ENCODE results near the gene TRIM8.

The TRIM8 gene

DNA sequence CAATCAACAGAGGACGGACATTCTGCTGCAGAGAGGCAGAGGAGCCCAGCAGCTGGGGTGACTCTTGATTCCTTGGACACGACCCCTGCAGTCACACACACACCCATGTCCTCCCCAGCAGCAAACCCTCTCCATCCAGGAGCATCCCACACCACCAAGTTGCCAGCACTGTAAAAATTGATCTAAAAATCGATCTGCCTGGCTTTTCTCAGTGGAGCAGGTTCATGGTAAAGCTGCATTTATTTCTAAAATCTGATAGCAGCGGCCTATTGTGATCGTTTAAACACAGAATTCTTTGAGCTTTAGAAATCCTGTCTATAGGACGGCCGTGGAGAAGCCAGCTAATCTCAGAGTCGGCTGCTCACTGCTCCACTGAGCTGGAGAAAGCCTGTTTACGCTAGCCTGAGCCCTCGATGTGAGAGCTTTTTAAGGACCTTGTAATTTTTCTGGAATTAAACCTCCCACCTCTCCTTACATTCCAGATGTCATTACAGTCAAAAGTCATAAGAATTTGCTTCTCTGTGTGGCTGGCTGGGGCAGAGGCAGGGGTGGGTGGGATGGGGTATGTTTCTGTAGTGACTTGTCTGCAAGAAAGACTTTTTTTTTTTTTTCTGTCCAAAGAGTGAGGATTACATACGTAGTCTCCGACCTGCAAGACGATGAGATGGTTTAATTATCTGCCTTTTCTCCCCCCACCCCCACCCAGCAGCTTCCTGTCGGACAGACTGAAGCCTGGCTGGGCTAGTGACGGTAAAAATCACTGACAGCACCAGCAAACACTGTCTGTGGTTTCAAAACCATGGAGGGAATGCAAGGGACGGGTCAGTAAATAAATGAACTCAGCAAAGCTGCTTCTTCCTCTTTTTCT, 31.6 kb downstream of the TRIM8 start:
- no peaks in the 10 kb centered on the region for H3K27me3 ChIP-seq (ENCODE audit: control insufficient read depth in 5 of 5, insufficient read depth in 4 of 5, low read length in 5 of 5)
- no peaks in the 10 kb centered on the region for H3K9me3 ChIP-seq (ENCODE audit: control insufficient read depth in 5 of 5, low read length in 5 of 5)

DNA sequence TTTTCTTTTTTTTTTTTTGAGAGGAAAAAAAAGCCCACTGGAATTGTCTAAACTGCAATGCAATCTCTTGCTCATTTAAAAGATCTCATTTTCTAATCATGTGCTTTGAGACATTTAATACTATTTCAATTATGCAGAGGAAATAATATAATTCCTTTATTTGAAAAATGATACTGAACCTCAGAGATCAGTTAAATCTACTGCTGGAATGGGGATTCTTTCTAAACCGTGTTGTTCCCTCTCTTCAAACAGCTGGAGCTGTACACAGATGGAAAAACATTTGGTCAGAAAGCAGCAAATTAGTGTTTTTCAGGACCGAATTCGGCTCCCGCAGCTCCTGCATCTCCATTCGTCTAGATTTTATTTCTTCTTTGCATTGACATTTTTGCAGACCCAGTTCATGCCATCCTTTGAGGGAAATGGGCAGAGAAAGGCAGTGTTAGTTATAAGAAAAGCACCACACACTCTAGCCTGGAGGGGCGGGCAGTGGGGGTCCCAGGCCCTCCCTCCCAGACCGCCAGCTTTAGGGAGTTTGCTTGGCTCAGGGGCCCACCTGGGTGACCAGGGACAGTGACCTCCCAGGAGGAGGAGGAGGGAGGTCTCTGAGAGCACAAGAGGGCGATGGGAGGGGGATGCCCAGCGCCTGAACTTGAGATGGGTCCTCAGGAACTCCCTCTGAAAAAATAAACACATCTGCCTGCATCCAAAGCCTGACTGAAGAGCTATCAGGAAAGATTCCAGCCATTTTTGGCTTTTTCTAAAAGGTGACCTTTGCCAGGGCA, 32.4 kb downstream of the TRIM8 start:
- Histone ChIP-seq H3K4me1 (ENCODE audit: control insufficient read depth in 5 of 5, insufficient read depth in 5 of 5, low read length in 5 of 5) (peaks cover 10 to 54% (median 37%) of the 10 kb centered on the region in 5 donors), H3K36me3 (ENCODE audit: control insufficient read depth in 5 of 5, insufficient read depth in 5 of 5, low read length in 5 of 5) (peaks cover 0 to 5% (median 0%) of the 10 kb centered on the region in 5 donors), H3K9me3 (ENCODE audit: control insufficient read depth in 5 of 5, low read length in 5 of 5) (no peaks in the 10 kb centered on the region), H3K9ac (ENCODE audit: low read length in 5 of 5) (no peak overlapping the region), H3K27me3 (ENCODE audit: control insufficient read depth in 5 of 5, insufficient read depth in 4 of 5, low read length in 5 of 5) (no peaks in the 10 kb centered on the region), H3K4me3 (ENCODE audit: low read depth in 1 of 5, low read length in 5 of 5) (no peak overlapping the region), H3K27ac (ENCODE audit: low read depth, low read length) (no peak overlapping the region)

More for the DNA sequence above, 31.6 kb downstream of the TRIM8 start:
- H3K4me3 ChIP-seq (ENCODE audit: low read depth in 1 of 5, low read length in 5 of 5), result no peak overlapping the region
- peaks cover 10 to 54% (median 37%) of the 10 kb centered on the region in 5 donors for H3K4me1 ChIP-seq (ENCODE audit: control insufficient read depth in 5 of 5, insufficient read depth in 5 of 5, low read length in 5 of 5)
- H3K9ac ChIP-seq (ENCODE audit: low read length in 5 of 5), result no peak overlapping the region
- H3K36me3 ChIP-seq (ENCODE audit: control insufficient read depth in 5 of 5, insufficient read depth in 5 of 5, low read length in 5 of 5), result no peaks in the 10 kb centered on the region
- no peak overlapping the region for H3K27ac ChIP-seq (ENCODE audit: low read depth, low read length)

DNA sequence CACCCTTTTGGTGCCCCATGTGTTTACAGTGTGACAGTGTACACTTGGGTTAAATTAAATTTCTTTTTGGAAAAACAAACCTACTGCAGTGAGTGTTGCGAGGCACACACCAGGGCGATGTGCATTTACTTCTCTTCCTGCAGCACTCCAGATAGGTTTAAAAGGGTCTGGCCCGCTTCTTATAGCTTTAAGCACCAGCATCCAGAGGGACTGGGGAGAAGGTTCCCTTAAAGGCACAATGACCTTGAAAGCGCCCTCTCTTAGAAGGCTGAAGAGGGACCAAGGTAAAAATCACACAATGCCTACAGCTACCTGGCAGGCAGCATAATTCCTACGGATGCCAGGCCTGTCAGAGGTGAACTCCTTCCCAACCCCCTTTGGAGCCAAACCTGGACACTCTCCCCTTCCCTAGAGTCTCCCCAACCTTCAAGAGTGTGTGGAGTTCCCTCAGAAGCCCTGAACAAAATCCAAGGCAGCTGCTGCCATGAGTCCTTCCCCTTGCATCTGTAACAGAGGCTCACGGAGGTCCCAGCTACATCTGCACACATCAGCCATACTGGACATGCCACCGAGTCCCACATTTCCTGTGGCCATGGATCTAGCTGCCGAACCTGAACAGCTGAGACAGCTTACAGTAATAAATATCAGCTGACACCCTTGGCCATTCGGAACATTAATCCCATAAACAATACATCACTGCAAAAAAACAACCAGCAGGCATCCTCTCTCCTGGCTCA, 33.2 kb downstream of the TRIM8 start:
- H3K36me3 ChIP-seq (ENCODE audit: control insufficient read depth in 5 of 5, insufficient read depth in 5 of 5, low read length in 5 of 5), result peaks cover 0 to 11% (median 5%) of the 10 kb centered on the region in 5 donors
- no peak overlapping the region for H3K4me3 ChIP-seq (ENCODE audit: low read depth in 1 of 5, low read length in 5 of 5)
- no peaks in the 10 kb centered on the region for H3K27me3 ChIP-seq (ENCODE audit: control insufficient read depth in 5 of 5, insufficient read depth in 4 of 5, low read length in 5 of 5)
- H3K27ac ChIP-seq (ENCODE audit: low read depth, low read length), result no peak overlapping the region
- H3K9ac ChIP-seq (ENCODE audit: low read length in 5 of 5), result no peak overlapping the region
- peaks cover 10 to 54% (median 37%) of the 10 kb centered on the region in 5 donors for H3K4me1 ChIP-seq (ENCODE audit: control insufficient read depth in 5 of 5, insufficient read depth in 5 of 5, low read length in 5 of 5)
- H3K9me3 ChIP-seq (ENCODE audit: control insufficient read depth in 5 of 5, low read length in 5 of 5), result no peaks in the 10 kb centered on the region

DNA sequence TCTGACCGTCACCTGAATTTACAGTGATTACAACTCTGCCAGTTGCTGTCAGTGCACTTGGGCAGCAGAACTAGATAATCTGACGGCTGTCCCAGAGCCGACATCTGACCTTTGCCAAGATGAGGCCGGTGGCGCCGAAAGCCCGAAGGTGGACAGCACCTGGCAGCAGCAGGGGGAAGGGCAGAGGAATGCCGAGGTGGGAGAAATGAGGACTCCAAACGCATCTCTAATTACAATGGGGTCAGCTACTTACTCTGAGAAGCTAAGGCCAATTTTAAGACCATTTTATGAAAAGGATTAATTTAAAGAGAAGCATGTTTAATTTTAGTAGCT, 33.8 kb downstream of the TRIM8 start:
- H3K4me1 ChIP-seq (ENCODE audit: control insufficient read depth in 5 of 5, insufficient read depth in 5 of 5, low read length in 5 of 5), result peaks cover 10 to 50% (median 37%) of the 10 kb centered on the region in 5 donors

DNA sequence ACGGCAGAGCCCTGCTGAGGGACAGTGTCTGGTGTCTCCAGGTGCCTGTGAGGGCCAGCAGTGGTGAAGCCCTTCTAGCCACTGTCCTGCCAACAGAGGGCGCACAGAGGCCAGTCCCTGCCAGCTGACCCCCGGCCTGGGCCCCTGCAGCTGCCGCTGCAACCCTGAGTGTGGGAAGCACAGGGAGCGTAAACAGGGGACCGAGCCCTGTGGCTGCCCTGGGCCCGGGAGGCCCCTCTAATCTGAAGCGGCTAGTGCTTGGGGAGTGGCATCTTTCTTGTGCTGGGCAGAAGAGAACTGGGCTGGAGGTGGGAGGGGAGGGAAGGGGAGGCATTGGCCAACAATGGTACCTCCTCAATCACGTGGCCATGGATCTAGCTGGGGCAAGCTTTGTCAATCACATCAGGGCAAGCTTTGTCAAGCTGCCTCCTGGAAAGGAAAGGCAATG, 34.6 kb downstream of the TRIM8 start:
- H3K4me3 ChIP-seq (ENCODE audit: low read depth in 1 of 5, low read length in 5 of 5), result peak overlapping the region in 2 of 5 donors; percentile 12 to 51
- peaks cover 0 to 11% (median 5%) of the 10 kb centered on the region in 5 donors for H3K36me3 ChIP-seq (ENCODE audit: control insufficient read depth in 5 of 5, insufficient read depth in 5 of 5, low read length in 5 of 5)
- no peak overlapping the region for H3K27ac ChIP-seq (ENCODE audit: low read depth, low read length)
- no peaks in the 10 kb centered on the region for H3K9me3 ChIP-seq (ENCODE audit: control insufficient read depth in 5 of 5, low read length in 5 of 5)
- H3K27me3 ChIP-seq (ENCODE audit: control insufficient read depth in 5 of 5, insufficient read depth in 4 of 5, low read length in 5 of 5), result no peaks in the 10 kb centered on the region
- H3K9ac ChIP-seq (ENCODE audit: low read length in 5 of 5), result peak overlapping the region in 1 of 5 donors; percentile 17
- peaks cover 8 to 41% (median 28%) of the 10 kb centered on the region in 5 donors for H3K4me1 ChIP-seq (ENCODE audit: control insufficient read depth in 5 of 5, insufficient read depth in 5 of 5, low read length in 5 of 5)

More for the DNA sequence above, 33.8 kb downstream of the TRIM8 start:
- H3K27ac ChIP-seq (ENCODE audit: low read depth, low read length), result no peak overlapping the region
- H3K4me3 ChIP-seq (ENCODE audit: low read depth in 1 of 5, low read length in 5 of 5), result no peak overlapping the region
- no peak overlapping the region for H3K9ac ChIP-seq (ENCODE audit: low read length in 5 of 5)
- H3K36me3 ChIP-seq (ENCODE audit: control insufficient read depth in 5 of 5, insufficient read depth in 5 of 5, low read length in 5 of 5), result peaks cover 0 to 11% (median 5%) of the 10 kb centered on the region in 5 donors
- H3K9me3 ChIP-seq (ENCODE audit: control insufficient read depth in 5 of 5, low read length in 5 of 5), result no peaks in the 10 kb centered on the region
- no peaks in the 10 kb centered on the region for H3K27me3 ChIP-seq (ENCODE audit: control insufficient read depth in 5 of 5, insufficient read depth in 4 of 5, low read length in 5 of 5)

DNA sequence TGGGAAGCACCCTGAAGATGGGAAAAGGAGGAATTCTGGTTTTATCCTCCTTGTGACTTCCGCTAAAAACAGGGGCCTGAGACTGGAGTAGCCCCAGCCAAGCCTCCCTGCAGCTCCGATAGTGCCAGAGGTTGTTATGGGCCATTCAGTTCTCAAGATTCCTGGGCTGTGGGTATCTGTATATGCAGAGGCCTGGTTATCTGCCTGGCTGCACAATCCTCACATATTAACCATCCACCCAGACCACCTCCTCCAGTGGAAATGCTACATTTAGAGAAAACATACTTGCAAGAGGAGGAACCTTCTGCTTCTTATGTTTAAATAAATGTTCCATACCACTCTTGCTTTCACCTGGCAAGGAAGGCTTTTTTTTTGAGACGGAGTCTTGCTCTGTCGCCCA, 35.3 kb downstream of the TRIM8 start:
- Histone ChIP-seq H3K4me3 (ENCODE audit: low read depth in 1 of 5, low read length in 5 of 5) (no peak overlapping the region), H3K4me1 (ENCODE audit: control insufficient read depth in 5 of 5, insufficient read depth in 5 of 5, low read length in 5 of 5) (peaks cover 2 to 34% (median 21%) of the 10 kb centered on the region in 5 donors), H3K9me3 (ENCODE audit: control insufficient read depth in 5 of 5, low read length in 5 of 5) (no peaks in the 10 kb centered on the region), H3K9ac (ENCODE audit: low read length in 5 of 5) (no peak overlapping the region), H3K27me3 (ENCODE audit: control insufficient read depth in 5 of 5, insufficient read depth in 4 of 5, low read length in 5 of 5) (no peaks in the 10 kb centered on the region), H3K36me3 (ENCODE audit: control insufficient read depth in 5 of 5, insufficient read depth in 5 of 5, low read length in 5 of 5) (peaks cover 0 to 11% (median 5%) of the 10 kb centered on the region in 5 donors), H3K27ac (ENCODE audit: low read depth, low read length) (no peak overlapping the region)

DNA sequence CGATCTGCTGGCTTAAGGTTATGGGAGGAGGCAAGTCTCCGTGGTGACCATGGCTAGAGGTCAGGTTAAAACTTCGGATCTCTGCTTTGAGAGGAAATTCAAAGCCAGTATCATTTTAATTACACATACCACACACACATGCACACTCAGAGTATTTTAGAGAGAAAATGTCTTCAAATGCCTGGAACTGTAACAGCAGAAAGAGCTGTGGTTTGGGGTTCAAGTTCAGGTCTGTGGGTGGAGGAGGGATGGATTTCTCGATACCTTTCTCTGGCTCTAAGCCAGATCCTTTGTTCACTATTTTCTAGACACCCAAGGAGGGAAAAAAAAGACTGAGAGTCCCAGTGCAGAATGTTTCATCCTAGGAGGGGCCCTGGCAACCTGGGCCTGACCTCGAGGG, 37.4 kb downstream of the TRIM8 start:
- no peaks in the 10 kb centered on the region for H3K9me3 ChIP-seq (ENCODE audit: control insufficient read depth in 5 of 5, low read length in 5 of 5)
- no peak overlapping the region for H3K27ac ChIP-seq (ENCODE audit: low read depth, low read length)
- H3K4me1 ChIP-seq (ENCODE audit: control insufficient read depth in 5 of 5, insufficient read depth in 5 of 5, low read length in 5 of 5), result peaks cover 0 to 17% (median 5%) of the 10 kb centered on the region in 5 donors
- H3K4me3 ChIP-seq (ENCODE audit: low read depth in 1 of 5, low read length in 5 of 5), result no peak overlapping the region
- no peak overlapping the region for H3K9ac ChIP-seq (ENCODE audit: low read length in 5 of 5)
- H3K36me3 ChIP-seq (ENCODE audit: control insufficient read depth in 5 of 5, insufficient read depth in 5 of 5, low read length in 5 of 5), result peaks cover 0 to 18% (median 11%) of the 10 kb centered on the region in 5 donors
- no peaks in the 10 kb centered on the region for H3K27me3 ChIP-seq (ENCODE audit: control insufficient read depth in 5 of 5, insufficient read depth in 4 of 5, low read length in 5 of 5)

DNA sequence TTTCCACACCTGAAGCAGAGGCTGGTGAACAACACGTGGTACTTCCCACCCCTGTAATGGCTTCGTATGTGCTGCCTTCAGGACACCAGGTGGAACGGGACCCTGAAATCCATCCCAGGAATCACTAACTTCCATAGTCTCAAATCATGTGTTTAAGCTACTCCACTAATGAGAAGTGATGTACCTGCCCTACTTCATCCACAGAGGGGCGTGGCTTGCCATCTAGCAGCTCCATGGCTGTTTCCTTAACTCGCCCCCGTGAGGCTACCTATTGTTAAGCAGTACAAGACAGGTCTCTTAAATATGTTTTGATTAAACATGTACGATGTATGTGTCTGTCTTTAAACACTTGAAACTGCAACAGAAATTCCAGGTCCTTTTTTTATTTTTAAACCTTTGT, 38.1 kb downstream of the TRIM8 start:
- H3K36me3 ChIP-seq (ENCODE audit: control insufficient read depth in 5 of 5, insufficient read depth in 5 of 5, low read length in 5 of 5), result peaks cover 0 to 18% (median 11%) of the 10 kb centered on the region in 5 donors
- H3K4me1 ChIP-seq (ENCODE audit: control insufficient read depth in 5 of 5, insufficient read depth in 5 of 5, low read length in 5 of 5), result peaks cover 0 to 14% (median 5%) of the 10 kb centered on the region in 5 donors
- no peak overlapping the region for H3K9ac ChIP-seq (ENCODE audit: low read length in 5 of 5)
- H3K9me3 ChIP-seq (ENCODE audit: control insufficient read depth in 5 of 5, low read length in 5 of 5), result no peaks in the 10 kb centered on the region
- no peaks in the 10 kb centered on the region for H3K27me3 ChIP-seq (ENCODE audit: control insufficient read depth in 5 of 5, insufficient read depth in 4 of 5, low read length in 5 of 5)
- H3K4me3 ChIP-seq (ENCODE audit: low read depth in 1 of 5, low read length in 5 of 5), result no peak overlapping the region
- H3K27ac ChIP-seq (ENCODE audit: low read depth, low read length), result no peak overlapping the region

DNA sequence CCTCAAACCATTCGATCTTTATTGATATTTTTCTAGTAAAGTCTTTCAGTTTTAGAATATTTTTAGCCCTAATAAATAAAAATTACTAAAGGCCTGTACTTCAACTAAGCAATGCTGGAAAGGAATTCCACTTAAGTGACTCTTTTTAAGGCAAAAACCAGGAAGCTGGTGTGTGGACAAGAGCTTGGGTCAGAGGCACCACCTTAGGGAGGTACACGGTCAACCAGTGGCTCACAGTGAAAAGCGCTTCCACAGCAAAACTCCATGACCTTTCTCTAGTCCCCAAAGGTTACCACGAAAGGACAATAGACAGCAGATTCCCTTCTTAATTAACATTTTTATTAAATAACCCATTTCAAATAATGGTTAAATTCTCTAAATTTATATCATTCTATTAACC, 38.7 kb downstream of the TRIM8 start:
- Histone ChIP-seq H3K4me1 (ENCODE audit: control insufficient read depth in 5 of 5, insufficient read depth in 5 of 5, low read length in 5 of 5) (peaks cover 0 to 10% (median 5%) of the 10 kb centered on the region in 5 donors), H3K9me3 (ENCODE audit: control insufficient read depth in 5 of 5, low read length in 5 of 5) (no peaks in the 10 kb centered on the region), H3K4me3 (ENCODE audit: low read depth in 1 of 5, low read length in 5 of 5) (no peak overlapping the region), H3K27ac (ENCODE audit: low read depth, low read length) (no peak overlapping the region), H3K9ac (ENCODE audit: low read length in 5 of 5) (no peak overlapping the region), H3K36me3 (ENCODE audit: control insufficient read depth in 5 of 5, insufficient read depth in 5 of 5, low read length in 5 of 5) (peaks cover under 1 to 18% (median 11%) of the 10 kb centered on the region in 5 donors), H3K27me3 (ENCODE audit: control insufficient read depth in 5 of 5, insufficient read depth in 4 of 5, low read length in 5 of 5) (no peaks in the 10 kb centered on the region)
